Epithelial cell of alveolus of lung (primary cell): ENCODE measurements around the gene CD55. TPM values are rescaled to one million over a fixed set of nuclear protein-coding genes. Genes with fewer than 3 reads are reported as not detected.

Source experiments
- total RNA-seq: library from RNA; depleted of rRNA; stranded (reverse); fragments of >200 nt; gene quantifications from 2 replicates; pipeline ENCODE4 v1.2.1, GENCODE V29; 2015

Gene CD55, protein sequence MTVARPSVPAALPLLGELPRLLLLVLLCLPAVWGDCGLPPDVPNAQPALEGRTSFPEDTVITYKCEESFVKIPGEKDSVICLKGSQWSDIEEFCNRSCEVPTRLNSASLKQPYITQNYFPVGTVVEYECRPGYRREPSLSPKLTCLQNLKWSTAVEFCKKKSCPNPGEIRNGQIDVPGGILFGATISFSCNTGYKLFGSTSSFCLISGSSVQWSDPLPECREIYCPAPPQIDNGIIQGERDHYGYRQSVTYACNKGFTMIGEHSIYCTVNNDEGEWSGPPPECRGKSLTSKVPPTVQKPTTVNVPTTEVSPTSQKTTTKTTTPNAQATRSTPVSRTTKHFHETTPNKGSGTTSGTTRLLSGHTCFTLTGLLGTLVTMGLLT
- total RNA-seq = 29.6 and 36.3 TPM in 2 replicates

DNA sequence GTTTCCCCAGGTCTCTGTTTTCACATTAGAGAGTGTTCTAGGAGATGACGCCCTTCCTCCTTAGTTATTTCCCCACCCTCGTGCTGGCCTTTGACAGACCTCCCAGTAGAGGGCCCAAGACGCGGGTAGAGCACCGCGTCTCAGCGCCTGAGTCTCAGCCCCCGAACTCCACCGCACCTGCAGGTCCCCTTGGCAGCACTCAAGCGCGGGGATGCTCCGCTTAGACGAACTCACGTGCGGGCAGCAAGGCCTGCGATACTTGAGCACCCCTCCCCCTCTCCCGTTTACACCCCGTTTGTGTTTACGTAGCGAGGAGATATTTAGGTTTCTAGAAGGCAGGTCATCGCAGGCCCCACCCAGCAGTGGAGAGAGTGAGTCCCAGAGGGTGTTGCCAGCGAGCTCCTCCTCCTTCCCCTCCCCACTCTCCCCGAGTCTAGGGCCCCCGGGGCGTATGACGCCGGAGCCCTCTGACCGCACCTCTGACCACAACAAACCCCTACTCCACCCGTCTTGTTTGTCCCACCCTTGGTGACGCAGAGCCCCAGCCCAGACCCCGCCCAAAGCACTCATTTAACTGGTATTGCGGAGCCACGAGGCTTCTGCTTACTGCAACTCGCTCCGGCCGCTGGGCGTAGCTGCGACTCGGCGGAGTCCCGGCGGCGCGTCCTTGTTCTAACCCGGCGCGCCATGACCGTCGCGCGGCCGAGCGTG is at the start of gene CD55:
TSS of gene CD55 (plus strand) at position 600 of the 711 bp plus-strand sequence. CDS start at position 688, 88 bp downstream.

Other genes with a start within 250 kb of the CD55 start
- not detected in 2 replicates for gene C4BPB, start 232.8 kb upstream of the CD55 start, total RNA-seq
- not detected in 2 replicates for gene C4BPA, start 217.4 kb upstream of the CD55 start, total RNA-seq
- not detected in 2 replicates for gene CR2, start 132.7 kb downstream of the CD55 start, total RNA-seq
- not detected in 2 replicates for gene CR1, start 174.5 kb downstream of the CD55 start, total RNA-seq